ENCODE results near the gene GRIK5.
"Not testable (repeated sequence)": the region's sequence is repeated elsewhere in the genome, so short reads cannot be mapped to it uniquely, and the experiment has no call there.

The GRIK5 gene

DNA sequence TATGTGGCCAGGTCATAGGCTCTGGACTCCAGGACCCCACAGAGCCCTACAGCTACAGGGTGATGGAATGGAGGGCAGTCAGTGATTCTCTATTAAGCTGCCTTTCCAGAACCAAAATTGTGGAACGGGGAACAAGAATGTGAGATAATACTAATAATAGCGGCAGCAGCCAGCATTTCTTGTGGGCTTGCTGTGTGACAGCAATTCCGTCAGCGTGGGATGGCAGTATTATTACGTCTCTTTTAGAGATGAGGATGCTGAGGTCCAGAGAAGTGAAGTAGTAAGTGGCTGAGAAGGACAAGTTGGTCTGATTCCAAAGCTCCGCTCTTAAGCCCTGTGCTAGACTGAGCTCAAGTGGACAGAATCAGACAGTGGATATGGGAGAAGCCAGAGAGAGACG is 24.4 kb downstream of the GRIK5 start:
- DNase-seq, result no peak

GRCh38 chr19:42042455-42043170 is 27.4 kb downstream of the GRIK5 start:
- DNase-seq, result no peak

- not testable (repeated sequence) for DNase-seq
Observed at GRCh38 chr19:42040491-42040890, 29.5 kb downstream of the GRIK5 start.

DNA sequence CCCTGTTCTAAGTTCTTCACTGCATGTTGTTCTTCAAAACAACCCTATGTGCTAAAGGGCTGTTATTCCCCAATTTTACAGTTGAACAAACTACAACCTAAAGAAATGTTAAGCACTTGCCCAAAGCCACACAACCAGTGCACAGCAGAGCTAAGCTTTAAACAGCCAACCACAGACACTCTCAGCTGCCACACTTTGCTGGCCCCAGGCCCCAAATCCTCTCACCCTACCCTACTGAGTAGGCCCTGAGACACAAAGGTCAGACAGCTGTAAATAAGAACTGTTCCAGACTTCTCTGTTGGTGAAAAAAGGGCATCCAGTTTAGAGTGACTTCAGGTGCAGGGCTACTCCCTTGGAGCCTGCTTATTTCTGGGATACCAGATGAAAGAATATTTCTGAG is 30.0 kb downstream of the GRIK5 start:
- DNase-seq, result no peak

GRCh38 chr19:42038666-42039065 is 31.3 kb downstream of the GRIK5 start:
- no peak for DNase-seq

DNA sequence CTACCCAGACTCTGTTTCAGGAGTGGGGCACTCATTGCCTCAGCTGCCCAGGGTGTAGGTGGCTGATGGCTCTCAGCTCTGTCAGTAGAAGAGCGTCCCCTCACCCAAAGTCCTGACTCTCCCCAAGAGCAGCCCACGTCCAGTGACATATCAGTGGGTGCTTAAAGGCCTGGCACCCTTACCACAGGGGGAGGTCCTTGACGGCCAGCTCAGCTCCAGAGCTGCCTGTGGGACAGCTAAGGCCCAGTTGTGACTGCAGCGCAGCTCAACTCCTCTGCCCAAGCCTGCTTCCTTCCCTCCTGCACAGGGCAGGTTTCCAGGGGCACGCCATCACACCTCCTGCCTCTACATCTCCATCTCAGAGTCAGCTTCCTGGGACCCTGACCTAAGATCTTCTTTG is 32.4 kb downstream of the GRIK5 start:
- DNase-seq, result no peak

DNA sequence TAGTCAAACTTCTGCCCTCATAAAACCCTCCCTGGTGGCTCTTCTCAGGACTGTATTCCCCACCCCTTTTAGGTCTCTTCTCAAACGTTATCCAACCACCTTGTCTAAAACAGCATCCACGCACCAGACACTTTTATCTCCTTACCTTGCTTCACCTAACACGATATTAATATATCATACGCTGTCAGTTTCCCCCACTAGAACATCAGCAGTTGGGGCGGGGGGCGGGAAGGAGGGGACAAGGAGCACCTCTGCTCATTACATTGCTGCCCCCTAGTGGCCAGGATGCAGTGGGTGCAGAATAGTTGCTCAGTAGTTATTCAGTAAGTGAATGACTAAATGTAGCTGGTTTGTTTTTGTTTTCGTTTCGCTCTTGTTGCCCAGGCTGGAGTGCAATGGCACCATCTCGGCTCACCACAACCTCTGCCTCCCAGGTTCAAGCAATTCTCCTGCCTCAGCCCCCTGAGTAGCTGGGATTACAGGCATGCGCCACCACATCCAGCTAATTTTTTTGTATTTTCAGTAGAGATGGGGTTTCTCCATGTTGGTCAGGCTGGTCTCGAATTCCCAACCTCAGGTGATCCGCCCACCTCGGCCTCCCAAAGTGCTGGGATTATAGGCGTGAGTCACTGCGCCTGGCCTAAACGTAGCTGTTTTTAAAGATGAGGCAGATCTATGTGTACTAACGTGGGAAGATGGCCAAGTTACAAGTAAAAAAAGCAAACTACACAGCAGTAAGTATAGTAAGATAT is 35.2 kb downstream of the GRIK5 start:
- peak; percentile 72 for DNase-seq

DNA sequence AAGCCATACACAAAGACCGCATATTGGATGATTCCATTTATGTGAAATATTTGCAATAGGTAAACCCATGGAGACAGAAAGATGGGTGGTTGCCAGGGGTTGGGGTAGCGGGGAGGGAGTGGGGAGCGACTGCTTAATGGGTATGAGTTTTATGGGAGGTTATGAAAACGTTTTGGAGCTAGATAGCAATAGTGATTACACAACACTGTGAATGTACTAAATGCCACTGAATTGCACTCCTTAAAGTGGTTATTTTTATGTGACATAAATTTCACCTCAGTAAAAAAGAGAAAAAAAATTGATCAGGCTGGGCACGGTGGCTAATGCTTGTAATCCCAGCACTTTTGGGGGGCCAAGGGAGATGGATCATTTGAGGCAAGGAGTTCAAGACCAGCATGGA is 36.6 kb downstream of the GRIK5 start:
- no peak for DNase-seq

DNA sequence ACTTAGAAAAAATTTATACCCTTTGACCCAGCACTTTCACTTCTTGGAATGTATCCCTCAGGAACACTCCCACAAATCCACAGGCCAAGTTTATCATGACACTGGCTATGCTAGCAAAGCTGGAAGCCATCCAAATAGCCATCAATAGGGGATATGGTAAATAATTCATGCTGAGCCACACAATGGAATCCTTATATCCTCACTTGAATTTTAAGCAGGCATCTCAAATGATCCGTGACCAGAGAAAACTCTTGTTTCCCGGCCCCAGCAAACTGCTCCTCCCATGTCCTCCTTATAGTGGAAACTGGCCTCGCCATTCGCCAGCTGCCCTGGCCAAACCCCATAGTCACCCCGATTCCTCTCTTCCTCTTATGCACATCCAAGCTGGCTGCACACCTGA is 37.6 kb downstream of the GRIK5 start:
- DNase-seq, result no peak

DNA sequence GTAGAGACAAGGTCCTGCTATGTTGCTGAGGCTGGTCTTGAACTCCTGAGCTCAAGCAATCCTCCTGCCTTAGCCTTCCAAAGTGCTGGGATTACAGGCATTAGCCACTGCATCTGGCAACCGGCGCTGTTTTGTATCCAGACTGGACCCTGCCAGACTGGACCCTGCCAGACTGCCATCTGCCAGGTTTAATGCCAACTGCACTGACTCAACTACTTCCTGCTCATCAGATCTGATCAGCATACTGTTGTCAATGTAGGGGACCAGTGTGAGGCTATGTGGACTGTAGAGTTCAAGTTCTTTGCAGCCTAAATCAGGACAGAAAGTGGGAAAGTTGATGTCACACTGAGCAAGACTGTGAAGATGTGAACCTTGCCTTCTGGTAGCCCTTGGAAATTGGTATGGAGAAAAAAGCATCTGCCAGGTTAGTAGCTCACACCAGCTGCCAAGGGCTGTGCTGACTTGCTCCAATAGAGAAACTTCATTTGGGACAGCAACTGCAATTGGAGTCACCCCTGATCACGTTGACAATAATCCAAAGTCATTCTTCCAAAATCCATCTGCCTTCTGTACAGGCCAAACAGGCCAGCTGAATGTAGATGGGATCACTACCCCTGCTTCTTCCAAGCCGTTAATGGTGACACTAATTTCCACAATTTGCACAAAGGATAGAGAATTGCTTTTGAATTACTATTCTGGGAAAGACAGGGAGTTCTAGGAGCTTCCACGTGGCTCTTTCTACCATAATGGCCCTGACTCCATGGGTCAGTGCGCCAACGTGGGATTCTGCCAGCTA is 39.2 kb downstream of the GRIK5 start:
- DNase-seq, result no peak

GRCh38 chr19:42028304-42029216 is 41.4 kb downstream of the GRIK5 start:
- no peak for DNase-seq

DNA sequence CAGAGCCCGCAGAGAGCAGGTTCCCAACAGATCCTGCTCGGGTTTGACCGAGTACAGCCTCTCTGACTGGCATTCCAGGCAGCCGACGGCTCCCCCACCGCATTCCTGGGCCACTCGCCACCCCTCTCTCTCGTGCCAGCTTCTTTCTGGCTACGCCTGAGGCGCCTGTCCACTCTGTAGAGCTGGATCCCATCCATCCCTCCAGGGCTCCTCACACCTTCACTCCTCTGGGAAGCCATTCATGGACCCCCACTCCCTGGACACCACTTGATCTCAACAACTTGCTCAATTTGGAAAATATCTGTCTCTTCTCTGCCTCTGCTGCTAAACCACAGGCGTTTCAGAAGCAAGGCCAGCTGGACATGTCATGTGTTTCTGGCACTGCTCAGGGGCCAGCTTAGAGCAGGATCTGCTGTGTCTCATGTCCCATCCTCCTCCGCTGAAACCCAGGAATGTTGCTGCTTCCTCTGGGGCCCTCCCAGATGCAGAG is 45.3 kb downstream of the GRIK5 start:
- DNase-seq, result no peak

DNA sequence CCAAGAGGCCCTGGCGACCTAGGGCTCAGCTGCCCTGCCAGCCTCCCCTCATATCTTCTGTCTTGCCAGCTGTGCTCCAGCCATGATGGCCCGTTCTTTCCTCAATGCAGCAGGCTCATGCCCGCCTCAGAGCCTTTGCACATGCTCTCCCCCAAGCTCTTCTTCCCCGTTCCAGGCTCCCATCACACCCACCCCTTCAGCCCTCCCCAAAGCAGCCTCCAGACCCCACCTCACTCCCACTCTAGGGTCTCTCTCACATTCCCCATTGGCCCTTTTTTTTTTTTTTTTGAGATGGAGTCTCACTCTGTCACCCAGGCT is 46.1 kb downstream of the GRIK5 start:
- DNase-seq, result no peak

DNA sequence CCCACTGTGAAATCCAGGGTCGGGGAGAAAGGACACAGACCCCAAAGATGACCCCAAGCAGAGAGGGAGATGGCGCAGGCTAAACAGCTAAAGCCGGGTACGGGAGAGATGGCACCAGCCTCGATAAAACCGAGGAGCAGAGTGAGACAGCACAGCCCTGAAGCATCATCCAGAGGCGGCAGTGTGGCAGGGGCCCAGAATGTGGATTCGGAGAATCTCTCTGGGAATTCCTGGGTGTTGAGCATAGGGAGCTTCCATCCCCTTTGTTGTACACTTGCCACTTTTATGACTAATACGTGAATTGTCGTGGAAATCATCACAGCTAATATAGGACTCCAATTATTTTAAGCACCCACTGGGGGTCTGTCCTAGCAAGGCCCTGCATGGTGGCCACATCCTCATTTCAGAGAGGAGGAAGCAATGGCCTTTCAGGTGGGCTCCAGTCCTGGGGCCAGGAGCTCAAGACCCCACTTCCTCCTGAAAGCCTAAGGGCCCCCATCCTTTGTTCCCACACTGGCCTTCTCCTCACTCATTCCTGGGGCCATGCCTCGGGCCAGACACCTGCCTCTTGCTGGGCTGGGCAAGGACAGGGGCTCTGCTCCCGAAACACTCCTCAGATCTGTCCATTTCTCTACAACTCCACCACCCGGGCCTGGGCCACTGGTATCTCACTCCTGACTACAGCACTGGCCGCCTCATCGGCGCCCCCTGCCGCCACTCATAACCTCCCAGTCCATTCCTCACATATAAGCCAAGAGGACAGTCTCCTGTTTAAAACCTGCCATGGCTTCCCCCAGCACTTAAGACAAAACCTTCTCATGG is 46.7 kb downstream of the GRIK5 start:
- no peak for DNase-seq

GRCh38 chr19:42022616-42023015 is 47.4 kb downstream of the GRIK5 start:
- DNase-seq, result no peak

GRCh38 chr19:42021185-42021584 is 48.8 kb downstream of the GRIK5 start:
- no peak for DNase-seq

GRCh38 chr19:42018503-42019193 is 51.4 kb downstream of the GRIK5 start:
- DNase-seq, result no peak

GRCh38 chr19:42017040-42017439 is 53.0 kb downstream of the GRIK5 start:
- DNase-seq, result no peak

GRCh38 chr19:42012747-42013146 is 57.3 kb downstream of the GRIK5 start:
- DNase-seq, result not testable (repeated sequence)

DNA sequence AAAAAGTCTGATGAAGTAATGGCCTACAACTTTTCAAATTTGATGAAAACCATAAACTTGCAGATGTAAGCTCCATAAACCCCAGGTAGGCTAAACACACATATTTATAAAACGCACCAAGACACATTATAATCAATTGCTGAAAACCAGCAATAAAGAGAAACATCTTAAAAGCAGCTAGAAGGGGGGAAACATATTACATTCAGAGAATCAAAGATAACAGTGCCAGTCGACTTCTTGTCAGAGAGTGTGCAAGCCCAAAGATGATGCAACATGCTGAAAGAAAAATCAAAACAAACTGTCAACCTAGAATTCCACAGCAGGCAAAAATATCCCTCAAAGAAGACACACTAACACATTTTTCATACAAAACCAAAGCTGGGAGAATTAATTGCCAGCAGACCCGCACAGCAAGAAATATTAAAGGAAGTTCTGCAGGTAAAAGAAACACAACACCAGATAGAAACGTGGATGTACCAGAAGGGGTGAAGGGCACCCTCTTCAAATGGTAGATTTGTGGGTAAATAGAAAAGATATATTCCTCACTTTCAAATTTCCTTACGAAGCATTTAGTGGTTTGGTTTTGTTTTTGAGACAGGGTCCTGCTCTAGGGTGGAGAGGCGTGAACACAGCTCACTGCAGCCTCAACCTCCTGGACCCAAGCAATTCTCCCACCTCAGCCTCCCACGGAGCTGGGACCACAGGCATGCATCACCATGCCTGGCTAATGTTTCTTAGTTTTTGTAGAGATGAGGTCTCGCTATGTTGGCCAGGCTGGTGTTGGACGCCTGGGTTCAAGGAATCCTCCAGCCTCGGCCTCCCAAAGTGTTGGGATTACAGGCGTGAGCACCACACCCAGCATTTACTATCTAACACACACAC is 59.5 kb downstream of the GRIK5 start:
- no peak for DNase-seq
